H9 (cell line): ENCODE measurements around the gene CNIH1. TPM values are rescaled to one million over a fixed set of nuclear protein-coding genes. Genes with fewer than 3 reads are reported as not detected.

ENCODE experiments used
- DNase-seq: peaks from one replicate; pipeline ENCODE4 v3.0.0-alpha.2; 2017
- H2AFZ ChIP-seq: one replicate; pipeline ENCODE4 v1.6.1; 2013; ENCODE audit warnings: mild to moderate bottlenecking, low read length, control low read depth, moderate library complexity
- H2AK5ac ChIP-seq: 2 replicates; pipeline ENCODE4 v1.6.1; 2013; ENCODE audit warnings: low read length, control low read depth, mixed read lengths; ENCODE audit not compliant: insufficient read length
- H2BK120ac ChIP-seq: one replicate; pipeline ENCODE4 v1.6.1; 2013; ENCODE audit warnings: low read depth, mild to moderate bottlenecking, low read length, control low read depth, inconsistent platforms; ENCODE audit not compliant: poor library complexity, severe bottlenecking
- H2BK12ac ChIP-seq: 2 replicates; pipeline ENCODE4 v1.6.1; 2013; ENCODE audit warnings: low read length, control low read depth, mixed read lengths, low read depth; ENCODE audit not compliant: insufficient read length
- H2BK15ac ChIP-seq: 2 replicates; pipeline ENCODE4 v1.6.1; 2013; ENCODE audit warnings: low read depth, low read length, control low read depth
- H2BK20ac ChIP-seq: one replicate; pipeline ENCODE4 v1.6.1; 2013; ENCODE audit warnings: low read depth, mild to moderate bottlenecking, low read length, control low read depth, inconsistent platforms; ENCODE audit not compliant: poor library complexity, severe bottlenecking
- H2BK5ac ChIP-seq: 2 replicates; pipeline ENCODE4 v1.6.1; 2013; ENCODE audit warnings: low read length, control low read depth, mixed read lengths; ENCODE audit not compliant: insufficient read length
- H3K14ac ChIP-seq: 2 replicates; pipeline ENCODE4 v1.6.1; 2013; ENCODE audit warnings: low read length, control low read depth; ENCODE audit not compliant: insufficient read depth
- H3K18ac ChIP-seq: 2 replicates; pipeline ENCODE4 v1.6.1; 2013; ENCODE audit warnings: low read depth, mild to moderate bottlenecking, mixed read lengths, low read length, control low read depth; ENCODE audit not compliant: insufficient read length
- H3K23ac ChIP-seq: 2 replicates; pipeline ENCODE4 v1.6.1; 2013; ENCODE audit warnings: low read length, control low read depth, mixed read lengths, low read depth; ENCODE audit not compliant: insufficient read length
- H3K23me2 ChIP-seq: 2 replicates; pipeline ENCODE4 v1.6.1; 2013; ENCODE audit warnings: low read depth, mild to moderate bottlenecking, mixed read lengths, low read length, control low read depth; ENCODE audit not compliant: insufficient read length, poor library complexity, severe bottlenecking
- H3K27ac ChIP-seq: 2 replicates; pipeline ENCODE4 v1.5.1; 2013; ENCODE audit warnings: low read length, control low read depth, mixed read lengths, low read depth; ENCODE audit not compliant: insufficient read length
- H3K27me3 ChIP-seq: 2 replicates; pipeline ENCODE4 v1.6.1; 2013; ENCODE audit warnings: low read length, control low read depth, inconsistent platforms; ENCODE audit not compliant: insufficient read depth
- H3K4ac ChIP-seq: 2 replicates; pipeline ENCODE4 v1.6.1; 2013; ENCODE audit warnings: low read depth, mild to moderate bottlenecking, control low read depth, inconsistent platforms, low read length, moderate library complexity
- H3K4me1 ChIP-seq: 2 replicates; pipeline ENCODE4 v1.6.1; 2013; ENCODE audit warnings: low read length, control low read depth, inconsistent platforms; ENCODE audit not compliant: insufficient read depth
- H3K4me2 ChIP-seq: 2 replicates; pipeline ENCODE4 v1.6.1; 2013; ENCODE audit warnings: low read length, control low read depth, mixed read lengths; ENCODE audit not compliant: insufficient read length, insufficient read depth
- H3K56ac ChIP-seq: 2 replicates; pipeline ENCODE4 v1.6.1; 2013; ENCODE audit warnings: low read depth, mild to moderate bottlenecking, mixed read lengths, low read length, control low read depth; ENCODE audit not compliant: insufficient read length
- H3K79me1 ChIP-seq: 2 replicates; pipeline ENCODE4 v1.6.1; 2013; ENCODE audit warnings: low read depth, mild to moderate bottlenecking, moderate library complexity, low read length, control low read depth, inconsistent platforms; ENCODE audit not compliant: insufficient read depth, poor library complexity, severe bottlenecking
- H3K79me2 ChIP-seq: 2 replicates; pipeline ENCODE4 v1.6.1; 2013; ENCODE audit warnings: low read length, control low read depth, inconsistent platforms; ENCODE audit not compliant: insufficient read depth
- H3K9ac ChIP-seq: 2 replicates; pipeline ENCODE4 v1.6.1; 2013; ENCODE audit warnings: low read length, control low read depth, mixed read lengths; ENCODE audit not compliant: insufficient read length; ENCODE audit errors: extremely low read depth
- H3K9me3 ChIP-seq: one replicate; pipeline ENCODE4 v1.6.1; 2013; ENCODE audit warnings: low read depth, low read length, inconsistent platforms; ENCODE audit not compliant: control insufficient read depth
- H3T11ph ChIP-seq: one replicate; pipeline ENCODE4 v1.6.1; 2013; ENCODE audit warnings: mild to moderate bottlenecking, low read length, control low read depth, inconsistent platforms
- H4K20me1 ChIP-seq: one replicate; pipeline ENCODE4 v1.6.1; 2013; ENCODE audit not compliant: control insufficient read depth, insufficient read length, insufficient read depth
- H4K5ac ChIP-seq: 2 replicates; pipeline ENCODE4 v1.6.1; 2013; ENCODE audit warnings: low read depth, mild to moderate bottlenecking, mixed read lengths, low read length, control low read depth; ENCODE audit not compliant: insufficient read length
- H4K8ac ChIP-seq: replicated peaks from 2 replicates; pipeline ENCODE4 v1.6.1; 2013; ENCODE audit warnings: low read length, control low read depth, mixed read lengths, low read depth; ENCODE audit not compliant: insufficient read length
- H4K91ac ChIP-seq: 2 replicates; pipeline ENCODE4 v1.6.1; 2013; ENCODE audit warnings: low read depth, mild to moderate bottlenecking, moderate library complexity, mixed read lengths, low read length, control low read depth; ENCODE audit not compliant: insufficient read length
- H3K27ac Mint-ChIP-seq, 3 experiments: 2 replicates in 2 of 3; 3 replicates in 1 of 3; pipeline ENCODE4 v1.8.0; 2020 to 2021; ENCODE audit warnings: mixed read lengths in 3 of 3, mild to moderate bottlenecking in 1 of 3, moderate library complexity in 1 of 3
- H3K27me3 Mint-ChIP-seq: 2 replicates; pipeline ENCODE4 v1.8.0; 2021; ENCODE audit warnings: low read depth, mild to moderate bottlenecking, moderate library complexity, mixed read lengths
- H3K36me3 Mint-ChIP-seq, 3 experiments: 2 replicates in 2 of 3; 3 replicates in 1 of 3; pipeline ENCODE4 v1.8.0; 2020 to 2021; ENCODE audit warnings: low read depth in 3 of 3, mixed read lengths in 3 of 3; ENCODE audit not compliant: insufficient read depth in 1 of 3
- H3K4me1 Mint-ChIP-seq, 2 experiments: 2 replicates each; pipeline ENCODE4 v1.8.0; 2020; ENCODE audit warnings: mixed read lengths in 2 of 2
- H3K4me3 Mint-ChIP-seq, 2 experiments: 2 replicates in 1 of 2; 3 replicates in 1 of 2; pipeline ENCODE4 v1.8.0; 2020 to 2021; ENCODE audit warnings: mild to moderate bottlenecking in 2 of 2, mixed read lengths in 2 of 2, moderate library complexity in 1 of 2
- H3K9me3 Mint-ChIP-seq, 2 experiments: 2 replicates in 1 of 2; 3 replicates in 1 of 2; pipeline ENCODE4 v1.8.0; 2020; ENCODE audit warnings: mild to moderate bottlenecking in 2 of 2, mixed read lengths in 2 of 2, moderate library complexity in 1 of 2
- WGBS: extraction: QIAGEN DNeasy Blood & Tissue Kit; methylation state at CpG from one replicate; pipeline ENCODE4 v1.1.7; 2013; ENCODE audit warnings: missing lambda C conversion rate, low lambda C conversion rate, mixed read lengths; ENCODE audit not compliant: insufficient read length; ENCODE audit errors: extremely low coverage; 5-methylcytosine and 5-hydroxymethylcytosine counted together
- total RNA-seq: library from RNA; stranded (reverse); gene quantifications from 2 replicates; pipeline ENCODE4 v1.2.1, GENCODE V29; 2021
- TF ChIP-seq, protein P1 (sequence below): fragments of 200-600 bp; sonication (generic); conservative IDR thresholded peaks from 3 replicates; pipeline ENCODE4 v1.8.0; 2021; ENCODE audit warnings: antibody characterized with exemption, mild to moderate bottlenecking

CNIH1 gene
- total RNA-seq, 1 experiment from 2014 or later, result 99.3 TPM

DNA sequence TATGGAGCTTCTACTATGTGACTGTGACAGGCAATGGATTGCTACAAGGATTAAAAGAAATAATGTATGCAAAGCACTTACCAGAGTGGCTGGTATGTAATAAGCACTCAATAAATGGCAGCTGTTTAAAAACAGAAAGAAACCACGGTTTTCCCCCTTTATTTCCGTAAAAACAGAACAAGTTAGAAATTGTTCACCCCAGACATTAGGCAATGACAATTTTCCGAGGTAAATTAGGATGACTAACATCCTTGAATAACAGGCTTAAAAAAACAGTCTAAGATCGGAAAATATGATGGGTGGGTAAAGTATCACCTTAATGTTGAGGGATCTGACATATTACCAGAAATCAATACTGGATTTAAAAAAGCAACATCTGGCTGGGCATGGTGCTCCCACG is 20.9 kb upstream of the CNIH1 start:
- Mint-ChIP-seq H3K4me3 (no peak overlapping the region), H3K9me3 (peaks cover 26 to 29% of the 10 kb centered on the region in 2 experiments), H3K27ac (no peak overlapping the region), H3K36me3 (peaks cover 11 to 18% (median 16%) of the 10 kb centered on the region in 3 experiments), H3K27me3 (peaks cover 2% of the 10 kb centered on the region; the same call in 1 of the 2 replicates), H3K4me1 (no peaks in the 10 kb centered on the region)
- no peak overlapping the region for H2AK5ac ChIP-seq
- no peak overlapping the region for H3K27ac ChIP-seq
- H4K8ac ChIP-seq, result no peak overlapping the region
- no peak overlapping the region for H3K18ac ChIP-seq
- no peak overlapping the region for H3K4me2 ChIP-seq
- H4K91ac ChIP-seq, result no peak overlapping the region
- H2BK5ac ChIP-seq, result no peak overlapping the region
- no peak overlapping the region for H3K4ac ChIP-seq
- no peak overlapping the region for H2BK15ac ChIP-seq
- no peak overlapping the region for H3K9ac ChIP-seq
- WGBS, result no CpG with 5 or more reads among the region's 5 CpGs
- TF ChIP-seq, protein P1, sequence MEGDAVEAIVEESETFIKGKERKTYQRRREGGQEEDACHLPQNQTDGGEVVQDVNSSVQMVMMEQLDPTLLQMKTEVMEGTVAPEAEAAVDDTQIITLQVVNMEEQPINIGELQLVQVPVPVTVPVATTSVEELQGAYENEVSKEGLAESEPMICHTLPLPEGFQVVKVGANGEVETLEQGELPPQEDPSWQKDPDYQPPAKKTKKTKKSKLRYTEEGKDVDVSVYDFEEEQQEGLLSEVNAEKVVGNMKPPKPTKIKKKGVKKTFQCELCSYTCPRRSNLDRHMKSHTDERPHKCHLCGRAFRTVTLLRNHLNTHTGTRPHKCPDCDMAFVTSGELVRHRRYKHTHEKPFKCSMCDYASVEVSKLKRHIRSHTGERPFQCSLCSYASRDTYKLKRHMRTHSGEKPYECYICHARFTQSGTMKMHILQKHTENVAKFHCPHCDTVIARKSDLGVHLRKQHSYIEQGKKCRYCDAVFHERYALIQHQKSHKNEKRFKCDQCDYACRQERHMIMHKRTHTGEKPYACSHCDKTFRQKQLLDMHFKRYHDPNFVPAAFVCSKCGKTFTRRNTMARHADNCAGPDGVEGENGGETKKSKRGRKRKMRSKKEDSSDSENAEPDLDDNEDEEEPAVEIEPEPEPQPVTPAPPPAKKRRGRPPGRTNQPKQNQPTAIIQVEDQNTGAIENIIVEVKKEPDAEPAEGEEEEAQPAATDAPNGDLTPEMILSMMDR, result no peak
- no peak overlapping the region for H3T11ph ChIP-seq
- H2BK120ac ChIP-seq, result no peak overlapping the region
- no peak overlapping the region for H2AFZ ChIP-seq
- H3K23me2 ChIP-seq, result no peaks in the 10 kb centered on the region
- no peak overlapping the region for H3K56ac ChIP-seq
- H2BK12ac ChIP-seq, result no peak overlapping the region
- no peaks in the 10 kb centered on the region for H3K79me2 ChIP-seq
- no peaks in the 10 kb centered on the region for H3K27me3 ChIP-seq
- no peak overlapping the region for H3K23ac ChIP-seq
- no peak overlapping the region for H2BK20ac ChIP-seq
- H3K4me1 ChIP-seq, result no peaks in the 10 kb centered on the region
- H4K5ac ChIP-seq, result no peak overlapping the region
- H3K79me1 ChIP-seq, result no peaks in the 10 kb centered on the region
- peaks cover 12% of the 10 kb centered on the region for H3K9me3 ChIP-seq
- no peak overlapping the region for H3K14ac ChIP-seq
- H4K20me1 ChIP-seq, result no peaks in the 10 kb centered on the region
- DNase-seq, result no peak
